Activated gamma-delta T cell (primary cell): ENCODE results near the gene UTY.
"Not testable (repeated sequence)": the region's sequence is repeated elsewhere in the genome, so short reads cannot be mapped to it uniquely, and the experiment has no call there.

Source experiments
- DNase-seq: peaks from one replicate; lab custom pipeline; 2025; lab: John Stamatoyannopoulos, UW

UTY gene

GRCh38 chrY:13299411-13299810 is 180.4 kb downstream of the UTY start:
- DNase-seq = no peak

GRCh38 chrY:13296176-13296890 is 183.5 kb downstream of the UTY start:
- DNase-seq = no peak

- DNase-seq = no peak
Measured at GRCh38 chrY:13295026-13295425, 184.8 kb downstream of the UTY start.

- DNase-seq = no peak
Measured at GRCh38 chrY:13291199-13291598, 188.6 kb downstream of the UTY start.

- not testable (repeated sequence) for DNase-seq
Measured at GRCh38 chrY:13282151-13283054, 197.4 kb downstream of the UTY start.

GRCh38 chrY:13279561-13279960 is 200.3 kb downstream of the UTY start:
- DNase-seq = no peak

DNA sequence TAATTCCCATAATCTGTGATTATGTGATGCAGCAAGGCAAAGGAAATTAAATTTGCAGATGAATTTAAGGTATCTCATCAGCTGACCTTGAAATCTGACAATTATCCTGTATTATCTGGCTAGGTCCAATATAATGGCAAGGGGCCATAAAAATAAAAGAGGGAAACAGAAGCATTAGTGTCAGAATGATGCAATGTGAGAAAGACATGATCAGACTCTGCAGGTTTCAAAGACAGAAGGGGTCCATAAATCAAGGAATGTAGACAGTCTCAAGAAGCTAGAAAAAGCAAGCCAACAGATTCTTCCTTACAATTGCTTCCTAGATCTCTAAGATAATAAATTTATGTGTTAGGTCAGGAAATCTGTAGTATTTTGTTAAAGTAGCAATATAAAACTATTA is 208.1 kb downstream of the UTY start:
- DNase-seq = no peak

GRCh38 chrY:13253941-13254440 is 225.8 kb downstream of the UTY start:
- not testable (repeated sequence) for DNase-seq

DNA sequence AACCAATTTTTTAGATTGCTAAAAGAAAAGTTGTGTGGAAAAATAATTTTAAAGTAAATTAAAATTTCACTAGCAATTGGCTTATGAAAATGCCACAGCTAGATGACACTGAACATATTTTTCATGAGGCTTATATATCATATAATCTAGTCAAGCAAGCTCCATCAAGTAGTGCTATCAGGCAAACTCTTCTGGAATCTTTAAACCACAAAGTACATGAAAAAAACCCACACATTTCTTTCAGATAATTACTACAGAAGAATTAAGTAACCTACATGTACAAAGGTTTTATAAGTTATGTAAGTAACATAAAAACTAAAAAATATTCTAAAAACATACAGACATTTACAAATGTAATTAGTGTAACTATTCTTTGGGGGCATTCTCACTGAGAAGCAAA is 229.4 kb downstream of the UTY start:
- no peak for DNase-seq

- DNase-seq = no peak
Measured at GRCh38 chrY:13243716-13244115, 236.1 kb downstream of the UTY start.

DNA sequence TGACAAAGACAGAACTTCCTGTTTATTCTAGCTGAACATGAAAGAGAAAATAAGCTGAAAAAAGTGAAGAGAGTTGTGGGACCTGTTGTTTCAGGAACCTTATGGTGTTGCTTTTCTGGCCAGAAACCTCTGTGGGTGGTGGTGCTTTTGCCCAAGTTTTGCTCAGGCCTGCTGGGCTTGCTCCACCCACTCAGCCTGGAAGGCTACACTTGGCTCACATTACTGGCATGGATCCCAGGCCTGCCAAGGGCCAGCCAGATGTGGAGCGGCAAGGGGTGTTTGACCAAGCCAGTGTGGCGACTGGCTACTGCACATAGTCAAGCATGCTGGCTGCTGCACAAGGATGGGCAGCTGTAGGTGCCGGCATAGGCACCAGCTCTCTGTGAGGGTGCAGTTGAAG is 245.9 kb downstream of the UTY start:
- no peak for DNase-seq

GRCh38 chrY:13233118-13233517 is 246.7 kb downstream of the UTY start:
- DNase-seq = no peak

- no peak for DNase-seq
Measured at GRCh38 chrY:13227354-13227953, 252.4 kb downstream of the UTY start.

GRCh38 chrY:13210961-13211646 is 268.7 kb downstream of the UTY start:
- no peak for DNase-seq

DNA sequence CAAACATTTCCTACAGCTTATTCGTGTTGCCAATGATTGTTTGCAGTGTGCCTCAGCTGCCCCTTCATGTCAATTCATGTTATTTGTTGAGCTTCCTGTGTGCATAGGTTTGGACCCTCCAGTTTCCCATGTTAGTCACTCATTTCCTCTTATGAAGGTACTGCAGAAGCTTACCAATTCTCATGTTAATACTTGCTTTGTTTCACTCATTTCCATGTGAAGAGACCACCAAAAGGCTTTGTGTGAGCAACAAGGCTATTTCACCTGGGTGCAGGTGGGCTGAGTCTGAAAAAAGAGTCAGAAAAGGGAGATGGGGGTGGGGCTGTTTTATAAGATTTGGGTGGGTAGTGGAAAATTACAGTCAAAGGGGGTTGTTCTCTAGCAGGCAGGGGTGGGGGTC is 274.6 kb downstream of the UTY start:
- no peak for DNase-seq
